HEK293T (cell line): ENCODE data around the gene CLCN3.
"Not testable (repeated sequence)": the region's sequence is repeated elsewhere in the genome, so short reads cannot be mapped to it uniquely, and the experiment has no call there.

Experiments
- CTCF ChIA-PET: fragments of 350-600 bp; formaldehyde crosslinking; extraction: SDS; loops from one replicate; lab custom pipeline; 2021; ENCODE audit warnings: antibody characterized with exemption, inconsistent platforms; lab: Yijun Ruan, JAX
- POLR2A ChIA-PET: fragments of 350-600 bp; formaldehyde crosslinking; extraction: SDS; loops from one replicate; lab custom pipeline; 2020; ENCODE audit warnings: antibody characterized with exemption, inconsistent platforms; lab: Yijun Ruan, JAX
- DNase-seq: peaks from one replicate; pipeline ENCODE4 v3.0.0; 2012; ENCODE audit warnings: mixed read lengths; ENCODE audit errors: extremely low spot score
- ARNT ChIP-seq: fragments of 450-650 bp; IDR thresholded peaks from 2 replicates; pipeline ENCODE4 v1.6.1; 2017; ENCODE audit warnings: mild to moderate bottlenecking
- BHLHE40 ChIP-seq: fragments of 450-650 bp; IDR thresholded peaks from 2 replicates; pipeline ENCODE4 v1.6.1; 2016; ENCODE audit warnings: mild to moderate bottlenecking, moderate library complexity, borderline replicate concordance
- CTBP1 ChIP-seq: fragments of 450-650 bp; IDR thresholded peaks from 2 replicates; pipeline ENCODE4 v1.6.1; 2016; ENCODE audit warnings: borderline replicate concordance
- ELF4 ChIP-seq: fragments of 450-650 bp; IDR thresholded peaks from 2 replicates; pipeline ENCODE4 v1.6.1; 2017; ENCODE audit warnings: antibody characterized with exemption
- FOXA1 ChIP-seq: fragments of 450-650 bp; IDR thresholded peaks from 2 replicates; pipeline ENCODE4 v1.6.1; 2016; ENCODE audit warnings: mild to moderate bottlenecking
- FOXK2 ChIP-seq: fragments of 450-650 bp; IDR thresholded peaks from 2 replicates; pipeline ENCODE4 v1.6.1; 2016; ENCODE audit warnings: mild to moderate bottlenecking
- FOXM1 ChIP-seq: fragments of 450-650 bp; IDR thresholded peaks from 2 replicates; pipeline ENCODE4 v1.6.1; 2017; ENCODE audit warnings: mild to moderate bottlenecking, borderline replicate concordance
- HDGF ChIP-seq: fragments of 450-650 bp; IDR thresholded peaks from 2 replicates; pipeline ENCODE4 v1.6.1; 2017; ENCODE audit warnings: antibody characterized with exemption, borderline replicate concordance
- L3MBTL2 ChIP-seq: fragments of 450-650 bp; conservative IDR thresholded peaks from 2 replicates; pipeline ENCODE4 v1.6.1; 2016; ENCODE audit warnings: mild to moderate bottlenecking
- LEF1 ChIP-seq: fragments of 450-650 bp; IDR thresholded peaks from 2 replicates; pipeline ENCODE4 v1.6.1; 2017; ENCODE audit warnings: mild to moderate bottlenecking, borderline replicate concordance
- NFRKB ChIP-seq: fragments of 450-650 bp; IDR thresholded peaks from 2 replicates; pipeline ENCODE4 v1.6.1; 2016; ENCODE audit warnings: mild to moderate bottlenecking, moderate library complexity
- SP1 ChIP-seq: fragments of 450-650 bp; IDR thresholded peaks from 2 replicates; pipeline ENCODE4 v1.6.1; 2017
- SUZ12 ChIP-seq: fragments of 450-650 bp; IDR thresholded peaks from 2 replicates; pipeline ENCODE4 v1.6.1; 2016; ENCODE audit warnings: mild to moderate bottlenecking
- TARDBP ChIP-seq: fragments of 450-650 bp; IDR thresholded peaks from 2 replicates; pipeline ENCODE4 v1.6.1; 2016
- ZNF384 ChIP-seq: fragments of 450-650 bp; IDR thresholded peaks from 2 replicates; pipeline ENCODE4 v1.6.1; 2016
- TF ChIP-seq, protein P1 (sequence below): fragments of 450-650 bp; IDR thresholded peaks from 2 replicates; pipeline ENCODE4 v1.6.1; 2016

CLCN3 gene

DNA sequence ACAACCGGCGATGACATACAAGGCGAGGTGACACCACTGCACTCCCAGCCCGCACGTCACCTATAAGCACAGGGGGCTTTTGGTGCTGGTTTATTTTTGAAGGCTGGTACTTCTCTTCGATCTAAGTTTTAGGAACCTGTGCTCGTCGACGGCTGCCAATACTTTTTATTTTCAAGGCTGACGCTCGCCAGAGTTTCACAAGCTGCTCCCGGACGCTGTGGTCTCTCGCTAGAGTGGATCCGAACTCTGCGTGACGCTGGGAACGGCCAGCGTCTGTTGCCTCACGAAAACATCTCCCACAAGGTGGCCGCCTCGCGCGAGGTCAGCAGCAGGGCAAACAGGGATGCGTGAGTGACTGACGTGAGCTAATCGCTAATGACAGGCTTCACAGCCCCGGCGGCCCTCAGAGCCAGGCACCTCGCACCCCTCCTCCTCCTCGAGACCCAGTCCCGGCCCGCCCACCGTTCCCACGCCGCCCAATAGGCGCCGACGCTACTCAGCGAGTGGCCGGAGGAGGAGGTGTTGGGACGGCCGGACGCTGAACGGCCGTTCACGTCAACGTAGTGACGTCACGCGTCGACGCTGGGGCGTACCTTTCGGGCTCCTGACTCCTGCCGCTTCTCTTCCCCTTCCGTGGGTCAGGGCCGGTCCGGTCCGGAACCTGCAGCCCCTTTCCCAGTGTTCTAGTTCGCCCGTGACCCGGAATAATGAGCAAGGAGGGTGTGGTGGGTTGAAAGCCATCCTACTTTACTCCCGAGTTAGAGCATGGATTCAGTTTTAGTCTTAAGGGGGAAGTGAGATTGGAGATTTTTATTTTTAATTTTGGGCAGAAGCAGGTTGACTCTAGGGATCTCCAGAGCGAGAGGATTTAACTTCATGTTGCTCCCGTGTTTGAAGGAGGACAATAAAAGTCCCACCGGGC, at the start of gene CLCN3:
Gene CLCN3, plus strand, starts transcription at position 621 of the 922 bp plus-strand sequence. CDS start 15,351 bp downstream, outside the sequence.
- ChIA-PET CTCF (interaction anchor here (0.6 to 1.5 kb wide), 5 partner anchors 9 to 804 kb away, joined by 3 to 6 read pairs (median 4); no protein-coding TSS in a partner anchor), POLR2A (interaction anchor here (0.6 to 4.5 kb wide), 17 partner anchors 8 to 610 kb away, joined by 3 to 41 read pairs (median 7); partner anchors contain the start of genes CBR4, HPF1 and NEK1)
- TF ChIP-seq, protein P1, sequence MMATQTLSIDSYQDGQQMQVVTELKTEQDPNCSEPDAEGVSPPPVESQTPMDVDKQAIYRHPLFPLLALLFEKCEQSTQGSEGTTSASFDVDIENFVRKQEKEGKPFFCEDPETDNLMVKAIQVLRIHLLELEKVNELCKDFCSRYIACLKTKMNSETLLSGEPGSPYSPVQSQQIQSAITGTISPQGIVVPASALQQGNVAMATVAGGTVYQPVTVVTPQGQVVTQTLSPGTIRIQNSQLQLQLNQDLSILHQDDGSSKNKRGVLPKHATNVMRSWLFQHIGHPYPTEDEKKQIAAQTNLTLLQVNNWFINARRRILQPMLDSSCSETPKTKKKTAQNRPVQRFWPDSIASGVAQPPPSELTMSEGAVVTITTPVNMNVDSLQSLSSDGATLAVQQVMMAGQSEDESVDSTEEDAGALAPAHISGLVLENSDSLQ = peak; percentile 96
- TF ChIP-seq ARNT (peak; percentile 68; the same call in 1 of the 2 replicates), HDGF (peak; percentile 97; the same call in 1 of the 2 replicates), ELF4 (0 out of 2 replicates have a peak, but pooled peaks have one; percentile 23), L3MBTL2 (peak; percentile 58), FOXM1 (no peak)
- peak; percentile 93 for DNase-seq

DNA sequence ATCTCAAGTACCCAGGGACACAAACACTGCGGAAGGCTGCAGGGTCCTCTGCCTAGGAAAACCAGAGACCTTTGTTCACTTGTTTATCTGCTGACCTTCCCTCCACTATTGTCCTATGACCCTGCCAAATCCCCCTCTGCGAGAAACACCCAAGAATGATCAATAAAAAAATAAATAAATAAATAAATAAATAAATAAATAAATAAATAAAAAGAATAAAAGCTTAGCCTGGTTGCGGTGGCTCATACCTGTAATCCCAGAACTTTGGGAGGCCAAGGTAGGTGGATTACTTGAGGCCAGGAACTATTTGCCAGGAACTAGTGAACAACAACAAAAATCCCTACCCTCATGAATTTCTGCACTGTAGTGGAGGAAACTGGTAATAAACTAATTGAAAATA, 49.4 kb upstream of the CLCN3 start:
- CTCF ChIA-PET, DNase-seq, POLR2A ChIA-PET: not testable (repeated sequence)

DNA sequence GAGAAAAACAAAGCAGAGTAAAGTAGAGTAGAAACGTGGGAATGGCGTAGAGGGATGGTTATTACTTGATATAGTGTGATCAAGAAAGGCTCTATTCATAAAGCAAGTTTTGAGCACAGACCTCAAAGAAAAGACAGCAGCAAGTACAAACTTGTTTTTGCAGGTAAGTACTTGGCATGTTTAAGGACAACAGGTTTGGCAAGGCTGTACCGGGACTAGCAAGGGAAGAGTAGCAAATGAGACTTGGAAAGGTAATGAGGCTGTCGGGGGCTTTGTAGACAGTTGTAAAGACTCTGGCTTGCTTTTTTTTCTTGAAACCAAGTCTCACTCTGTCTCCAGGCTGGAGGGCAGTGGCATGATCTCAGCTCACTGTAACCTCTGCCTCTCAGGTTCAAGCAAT, 48.9 kb upstream of the CLCN3 start:
- CTCF ChIA-PET = no interaction called here
- TF ChIP-seq CTBP1 (no peak), TARDBP (no peak), BHLHE40 (no peak), SUZ12 (no peak), ELF4 (no peak), NFRKB (no peak), FOXM1 (no peak), FOXK2 (no peak), LEF1 (no peak)
- POLR2A ChIA-PET = no interaction called here
- no peak for DNase-seq

DNA sequence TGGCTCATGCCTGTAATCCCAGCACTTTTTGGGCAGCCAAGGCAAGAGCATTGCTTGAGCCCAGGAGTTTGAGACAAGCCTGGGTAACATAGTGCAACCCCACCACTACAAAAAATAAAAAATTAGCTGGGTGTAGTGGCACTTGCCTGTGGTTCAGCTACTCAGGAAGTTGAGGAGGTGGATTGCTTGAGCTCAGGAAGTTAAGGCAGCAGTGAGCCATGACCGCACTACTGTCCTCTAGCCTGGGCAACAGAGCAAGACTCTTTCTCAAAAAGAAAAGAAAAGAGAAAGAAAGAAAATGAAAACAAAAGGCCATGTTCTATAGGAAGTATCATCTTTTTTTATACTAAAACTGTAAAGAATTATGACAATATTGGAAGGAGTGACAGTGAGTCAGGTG, 46.5 kb upstream of the CLCN3 start:
- TF ChIP-seq FOXK2 (no peak), ARNT (no peak), L3MBTL2 (no peak), NFRKB (no peak), SP1 (no peak), FOXM1 (no peak), SUZ12 (no peak), FOXA1 (no peak), ZNF384 (no peak), LEF1 (no peak), CTBP1 (no peak), BHLHE40 (no peak), HDGF (no peak), ELF4 (no peak), TARDBP (no peak)
- TF ChIP-seq, protein P1 = no peak
- DNase-seq = no peak
- ChIA-PET CTCF (interaction anchor here (0.6 kb wide), 1 partner anchor 150 kb away, joined by 5 read pairs; no protein-coding TSS in a partner anchor), POLR2A (no interaction called here)

DNA sequence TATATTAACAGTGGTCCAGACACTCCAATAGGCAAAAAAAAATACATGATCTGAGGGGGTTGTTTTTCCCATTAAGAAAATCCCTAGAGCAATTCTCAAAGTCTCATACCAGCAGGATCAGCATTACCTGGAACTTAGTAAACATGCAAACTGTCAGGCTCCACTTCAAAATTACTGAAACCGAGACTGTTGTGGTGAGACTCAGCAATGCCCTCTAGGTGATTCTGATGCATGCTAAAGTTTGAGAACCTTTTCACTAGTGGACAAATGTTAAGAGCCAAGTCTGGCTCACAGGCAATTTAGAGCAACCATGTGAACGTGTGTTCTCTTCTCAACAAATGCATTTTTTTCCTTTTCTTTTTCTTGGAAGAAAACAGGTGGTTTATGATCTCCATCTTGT, 38.2 kb upstream of the CLCN3 start:
- TF ChIP-seq HDGF (no peak), LEF1 (no peak)
- ChIA-PET POLR2A (no interaction called here), CTCF (no interaction called here)
- no peak for DNase-seq

DNA sequence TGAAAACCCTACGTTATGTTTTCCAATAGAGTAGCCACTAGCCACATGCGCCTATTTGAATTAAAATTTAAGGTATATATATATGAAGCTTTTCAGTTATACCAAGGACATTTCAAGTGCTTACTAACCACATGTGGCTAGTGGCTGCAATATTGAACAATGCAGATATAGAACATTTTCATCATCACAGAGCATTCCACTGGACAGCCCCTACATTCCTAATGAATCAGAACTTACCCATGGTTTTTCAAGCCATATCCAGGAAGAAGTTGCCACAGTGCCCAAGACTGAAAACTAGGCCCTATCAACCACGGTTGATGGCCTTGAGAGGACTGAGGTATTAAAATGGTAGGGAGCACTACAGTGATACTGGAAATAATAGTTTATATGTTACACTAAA, 37.7 kb upstream of the CLCN3 start:
- TF ChIP-seq LEF1 (no peak), NFRKB (no peak), ARNT (no peak), L3MBTL2 (no peak), SP1 (no peak), ELF4 (no peak), FOXK2 (no peak), HDGF (no peak), CTBP1 (no peak), FOXA1 (no peak), SUZ12 (no peak), BHLHE40 (no peak), FOXM1 (no peak), TARDBP (no peak), ZNF384 (no peak)
- TF ChIP-seq, protein P1 = no peak
- ChIA-PET CTCF (interaction anchor here (1.5 kb wide), 1 partner anchor 31 kb away, joined by 5 read pairs; no protein-coding TSS in a partner anchor), POLR2A (no interaction called here)
- DNase-seq = no peak
